ENCODE data around the gene THOC2.

The THOC2 gene

DNA sequence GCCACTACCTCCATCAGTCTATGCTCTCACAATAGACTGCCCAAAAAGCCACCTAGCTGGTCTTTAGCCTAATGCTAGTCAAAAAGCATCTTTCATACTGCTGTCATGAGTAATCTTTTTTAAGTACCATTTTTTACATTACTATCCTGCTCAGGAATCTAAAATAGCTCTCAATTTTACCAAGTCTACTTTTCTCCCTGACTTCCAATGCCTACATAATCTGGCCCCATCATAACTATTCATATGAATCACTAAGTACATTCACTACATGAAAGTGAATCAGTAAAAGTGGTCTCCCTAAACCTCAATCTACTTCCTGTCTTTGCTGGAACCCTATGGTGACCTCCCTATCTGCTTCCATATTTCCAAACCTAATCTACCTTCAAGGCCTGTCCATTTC is 105.9 kb downstream of the THOC2 start:
- TF ChIP-seq ZNF274 (IDR thresholded peaks at IDR 0.05; ENCODE audit: low read depth, low read length) (no peak), YY1 (IDR thresholded peaks at IDR 0.05; ENCODE audit: insufficient read depth, insufficient read length) (no peak), SUZ12 (IDR thresholded peaks at IDR 0.05; ENCODE audit: extremely low read depth, insufficient read depth, insufficient read length) (no peak)
- DNase-seq (ENCODE audit: low read depth, low spot score) = no peak
- H3K9ac ChIP-seq (ENCODE audit: insufficient read length, low read depth) = no peak overlapping the region
- H3K4me3 ChIP-seq (ENCODE audit: insufficient read length, low read depth) = no peak overlapping the region
- H3K36me3 ChIP-seq (ENCODE audit: insufficient read depth, insufficient read length, low read length) = peaks cover 18% of the 10 kb centered on the region
- H3K4me1 ChIP-seq (ENCODE audit: insufficient read depth, insufficient read length) = no peaks in the 10 kb centered on the region
- H3K27me3 ChIP-seq (ENCODE audit: insufficient read depth, insufficient read length) = no peaks in the 10 kb centered on the region
- no peaks in the 10 kb centered on the region for H3K9me3 ChIP-seq (ENCODE audit: insufficient read depth, low read length)

DNA sequence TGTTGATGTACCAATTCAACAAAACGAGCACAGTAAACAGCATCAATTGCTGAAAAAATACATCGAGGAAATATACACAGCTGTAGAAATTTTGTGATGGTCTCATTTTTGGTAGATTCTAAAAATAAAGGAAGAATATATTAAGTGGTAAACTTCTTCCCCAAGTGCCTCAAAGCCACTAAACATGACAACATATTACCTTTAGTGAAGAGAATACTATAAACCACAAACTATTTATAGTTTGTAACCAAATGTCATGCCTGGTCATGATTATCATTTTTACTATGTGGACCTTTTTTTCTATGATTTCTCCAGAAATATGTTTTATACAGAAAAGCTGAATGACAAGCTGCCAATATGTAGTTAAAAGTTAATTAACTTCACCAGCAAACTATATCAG is 106.9 kb downstream of the THOC2 start:
- no peak for TF ChIP-seq YY1 (IDR thresholded peaks at IDR 0.05; ENCODE audit: insufficient read depth, insufficient read length)
- no peak for TF ChIP-seq SUZ12 (IDR thresholded peaks at IDR 0.05; ENCODE audit: extremely low read depth, insufficient read depth, insufficient read length)
- TF ChIP-seq ZNF274 (IDR thresholded peaks at IDR 0.05; ENCODE audit: low read depth, low read length) = no peak
- DNase-seq (ENCODE audit: low read depth, low spot score) = no peak
- Histone ChIP-seq H3K4me1 (ENCODE audit: insufficient read depth, insufficient read length) (no peaks in the 10 kb centered on the region), H3K27me3 (ENCODE audit: insufficient read depth, insufficient read length) (no peaks in the 10 kb centered on the region), H3K9me3 (ENCODE audit: insufficient read depth, low read length) (no peaks in the 10 kb centered on the region), H3K4me3 (ENCODE audit: insufficient read length, low read depth) (no peak overlapping the region), H3K36me3 (ENCODE audit: insufficient read depth, insufficient read length, low read length) (peaks cover 13% of the 10 kb centered on the region), H3K9ac (ENCODE audit: insufficient read length, low read depth) (no peak overlapping the region)

DNA sequence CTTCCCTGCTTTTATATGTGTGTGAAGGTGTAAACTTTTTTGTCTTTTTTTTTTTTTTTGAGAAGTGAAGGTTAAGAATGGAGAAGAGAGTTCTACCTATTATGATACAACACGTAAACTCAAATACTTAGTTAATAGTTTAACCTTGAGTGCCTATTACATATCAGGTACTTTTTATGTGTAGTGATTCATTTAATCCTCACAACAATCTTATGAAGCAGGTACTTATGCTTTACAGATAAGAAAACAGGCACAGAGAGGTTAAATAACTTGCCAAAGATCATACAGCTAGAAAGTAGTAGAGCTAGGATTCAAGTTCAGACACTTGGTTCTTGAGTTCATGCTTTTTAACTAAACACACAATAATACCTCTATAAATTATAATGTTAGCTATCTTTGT is 107.4 kb downstream of the THOC2 start:
- Histone ChIP-seq H3K27me3 (ENCODE audit: insufficient read depth, insufficient read length) (no peaks in the 10 kb centered on the region), H3K4me3 (ENCODE audit: insufficient read length, low read depth) (no peak overlapping the region), H3K4me1 (ENCODE audit: insufficient read depth, insufficient read length) (no peaks in the 10 kb centered on the region), H3K36me3 (ENCODE audit: insufficient read depth, insufficient read length, low read length) (peaks cover 11% of the 10 kb centered on the region), H3K9ac (ENCODE audit: insufficient read length, low read depth) (no peak overlapping the region), H3K9me3 (ENCODE audit: insufficient read depth, low read length) (no peaks in the 10 kb centered on the region)
- TF ChIP-seq YY1 (IDR thresholded peaks at IDR 0.05; ENCODE audit: insufficient read depth, insufficient read length) (no peak), ZNF274 (IDR thresholded peaks at IDR 0.05; ENCODE audit: low read depth, low read length) (no peak), SUZ12 (IDR thresholded peaks at IDR 0.05; ENCODE audit: extremely low read depth, insufficient read depth, insufficient read length) (no peak)
- DNase-seq (ENCODE audit: low read depth, low spot score) = no peak

DNA sequence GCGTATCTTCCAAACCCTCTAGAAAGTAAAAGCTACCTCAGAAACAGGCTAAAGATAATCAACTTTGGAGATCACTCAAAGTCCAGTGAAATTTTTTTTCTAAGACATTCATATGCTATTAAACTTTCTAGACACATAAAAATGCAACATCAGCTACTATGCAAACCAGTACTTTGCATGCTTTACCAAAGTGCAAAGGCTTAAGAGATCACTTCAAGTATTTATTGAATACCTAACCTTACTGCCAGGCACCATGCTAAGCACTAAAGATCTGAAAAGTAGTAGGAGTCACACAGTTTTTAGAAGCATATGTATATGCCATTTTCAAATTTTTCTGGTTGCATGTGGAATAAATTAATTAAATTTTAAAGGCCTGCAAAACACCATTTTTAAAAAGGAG is 115.8 kb downstream of the THOC2 start:
- H3K4me3 ChIP-seq (ENCODE audit: insufficient read length, low read depth) = no peak overlapping the region
- no peaks in the 10 kb centered on the region for H3K9me3 ChIP-seq (ENCODE audit: insufficient read depth, low read length)
- H3K27me3 ChIP-seq (ENCODE audit: insufficient read depth, insufficient read length) = no peaks in the 10 kb centered on the region
- TF ChIP-seq ZNF274 (IDR thresholded peaks at IDR 0.05; ENCODE audit: low read depth, low read length) (no peak), YY1 (IDR thresholded peaks at IDR 0.05; ENCODE audit: insufficient read depth, insufficient read length) (no peak), SUZ12 (IDR thresholded peaks at IDR 0.05; ENCODE audit: extremely low read depth, insufficient read depth, insufficient read length) (no peak)
- no peaks in the 10 kb centered on the region for H3K36me3 ChIP-seq (ENCODE audit: insufficient read depth, insufficient read length, low read length)
- H3K4me1 ChIP-seq (ENCODE audit: insufficient read depth, insufficient read length) = no peaks in the 10 kb centered on the region
- no peak overlapping the region for H3K9ac ChIP-seq (ENCODE audit: insufficient read length, low read depth)
- DNase-seq (ENCODE audit: low read depth, low spot score) = no peak

DNA sequence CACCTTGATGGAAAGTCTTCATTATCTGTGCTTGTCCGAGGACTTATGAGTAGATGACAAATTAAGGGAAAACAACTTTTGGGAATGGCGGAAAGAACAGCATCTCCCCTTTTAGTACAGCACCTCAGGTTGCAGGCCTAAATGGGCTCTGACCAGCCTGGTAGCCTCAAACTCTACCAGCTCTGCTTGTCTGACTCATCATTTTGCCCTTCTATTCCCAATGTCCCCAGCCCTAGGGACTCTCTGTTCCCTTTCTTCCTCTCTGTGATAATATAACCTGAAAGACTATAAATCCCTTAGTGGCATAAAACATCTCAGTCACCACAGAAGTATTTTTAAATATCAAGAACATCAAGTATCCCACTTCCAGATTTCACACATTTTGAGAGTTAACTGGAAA is 121.9 kb downstream of the THOC2 start:
- Histone ChIP-seq H3K4me3 (ENCODE audit: insufficient read length, low read depth) (no peak overlapping the region), H3K9me3 (ENCODE audit: insufficient read depth, low read length) (no peaks in the 10 kb centered on the region), H3K36me3 (ENCODE audit: insufficient read depth, insufficient read length, low read length) (no peaks in the 10 kb centered on the region), H3K27me3 (ENCODE audit: insufficient read depth, insufficient read length) (no peaks in the 10 kb centered on the region), H3K4me1 (ENCODE audit: insufficient read depth, insufficient read length) (no peaks in the 10 kb centered on the region), H3K9ac (ENCODE audit: insufficient read length, low read depth) (no peak overlapping the region)
- TF ChIP-seq YY1 (IDR thresholded peaks at IDR 0.05; ENCODE audit: insufficient read depth, insufficient read length) (no peak), SUZ12 (IDR thresholded peaks at IDR 0.05; ENCODE audit: extremely low read depth, insufficient read depth, insufficient read length) (no peak)
- no peak for DNase-seq (ENCODE audit: low read depth, low spot score)

DNA sequence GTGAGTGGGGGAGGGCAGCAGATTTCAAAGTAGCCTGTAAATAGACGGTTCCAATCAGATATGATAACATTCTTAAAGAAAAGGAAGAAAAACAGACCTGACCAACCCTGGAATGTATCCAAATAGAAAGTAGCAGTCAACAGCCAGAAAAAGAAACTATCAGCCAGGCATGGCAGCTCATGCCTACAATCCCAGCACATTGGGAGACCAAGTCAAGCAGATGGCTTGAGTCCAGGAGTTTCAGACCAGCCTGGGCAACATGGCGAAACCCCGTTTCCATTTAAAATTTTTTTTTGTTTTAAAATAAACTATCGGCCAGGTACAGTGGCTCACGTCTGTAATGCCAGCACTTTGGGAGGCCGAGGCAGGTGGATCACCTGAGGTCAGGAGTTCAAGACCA is 125.0 kb downstream of the THOC2 start:
- H3K4me1 ChIP-seq (ENCODE audit: insufficient read depth, insufficient read length) = no peaks in the 10 kb centered on the region
- H3K9ac ChIP-seq (ENCODE audit: insufficient read length, low read depth) = no peak overlapping the region
- no peaks in the 10 kb centered on the region for H3K9me3 ChIP-seq (ENCODE audit: insufficient read depth, low read length)
- H3K27me3 ChIP-seq (ENCODE audit: insufficient read depth, insufficient read length) = no peaks in the 10 kb centered on the region
- H3K4me3 ChIP-seq (ENCODE audit: insufficient read length, low read depth) = no peak overlapping the region
- TF ChIP-seq ZNF274 (IDR thresholded peaks at IDR 0.05; ENCODE audit: low read depth, low read length) = no peak
- no peak for TF ChIP-seq SUZ12 (IDR thresholded peaks at IDR 0.05; ENCODE audit: extremely low read depth, insufficient read depth, insufficient read length)
- no peak for TF ChIP-seq YY1 (IDR thresholded peaks at IDR 0.05; ENCODE audit: insufficient read depth, insufficient read length)
- no peak for DNase-seq (ENCODE audit: low read depth, low spot score)
- H3K36me3 ChIP-seq (ENCODE audit: insufficient read depth, insufficient read length, low read length) = no peaks in the 10 kb centered on the region

DNA sequence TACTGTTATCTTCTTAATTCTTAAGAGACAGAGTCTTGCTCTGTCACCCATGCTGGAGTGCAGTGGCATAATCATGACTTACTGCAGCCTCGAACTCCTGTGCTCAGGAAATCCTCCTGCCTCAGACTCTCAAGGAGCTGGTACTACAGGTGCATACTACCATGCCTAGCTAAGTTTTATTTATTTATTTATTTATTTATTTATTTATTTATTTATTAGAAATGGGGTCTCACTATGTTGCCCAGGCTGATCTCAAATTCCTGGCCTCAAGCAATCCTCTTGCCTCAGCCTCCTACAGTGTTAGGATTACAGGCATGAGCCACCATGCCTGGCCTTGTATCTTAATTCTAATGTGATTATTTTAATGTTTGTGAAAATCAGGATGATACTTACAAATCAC is 125.6 kb downstream of the THOC2 start:
- no peak overlapping the region for H3K4me3 ChIP-seq (ENCODE audit: insufficient read length, low read depth)
- H3K4me1 ChIP-seq (ENCODE audit: insufficient read depth, insufficient read length) = no peaks in the 10 kb centered on the region
- no peak overlapping the region for H3K9ac ChIP-seq (ENCODE audit: insufficient read length, low read depth)
- no peak for TF ChIP-seq YY1 (IDR thresholded peaks at IDR 0.05; ENCODE audit: insufficient read depth, insufficient read length)
- TF ChIP-seq ZNF274 (IDR thresholded peaks at IDR 0.05; ENCODE audit: low read depth, low read length) = no peak
- TF ChIP-seq SUZ12 (IDR thresholded peaks at IDR 0.05; ENCODE audit: extremely low read depth, insufficient read depth, insufficient read length) = no peak
- H3K36me3 ChIP-seq (ENCODE audit: insufficient read depth, insufficient read length, low read length) = no peaks in the 10 kb centered on the region
- DNase-seq (ENCODE audit: low read depth, low spot score) = no peak
- H3K27me3 ChIP-seq (ENCODE audit: insufficient read depth, insufficient read length) = no peaks in the 10 kb centered on the region
- no peaks in the 10 kb centered on the region for H3K9me3 ChIP-seq (ENCODE audit: insufficient read depth, low read length)

DNA sequence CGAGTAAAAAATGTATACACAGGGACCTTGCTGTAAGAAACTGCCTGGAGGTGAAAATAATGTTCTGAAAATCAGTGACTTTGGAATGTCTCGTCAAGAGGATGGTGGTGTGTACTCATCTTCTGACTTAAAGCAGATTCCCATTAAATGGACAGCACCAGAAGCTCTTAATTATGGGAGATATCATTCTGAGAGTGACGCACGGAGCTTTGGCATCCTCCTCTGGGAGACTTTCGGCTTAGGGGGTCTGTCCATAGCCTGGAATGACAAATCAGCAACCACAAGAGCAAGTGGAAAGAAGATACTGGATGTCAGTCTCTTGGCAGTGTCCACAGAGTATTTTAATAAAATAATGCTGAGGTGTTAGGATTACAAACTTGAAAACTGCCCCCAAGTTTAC is 129.4 kb downstream of the THOC2 start:
- TF ChIP-seq SUZ12 (IDR thresholded peaks at IDR 0.05; ENCODE audit: extremely low read depth, insufficient read depth, insufficient read length) (no peak), YY1 (IDR thresholded peaks at IDR 0.05; ENCODE audit: insufficient read depth, insufficient read length) (no peak), ZNF274 (IDR thresholded peaks at IDR 0.05; ENCODE audit: low read depth, low read length) (no peak)
- Histone ChIP-seq H3K4me3 (ENCODE audit: insufficient read length, low read depth) (no peak overlapping the region), H3K36me3 (ENCODE audit: insufficient read depth, insufficient read length, low read length) (no peaks in the 10 kb centered on the region), H3K9ac (ENCODE audit: insufficient read length, low read depth) (no peak overlapping the region), H3K4me1 (ENCODE audit: insufficient read depth, insufficient read length) (no peaks in the 10 kb centered on the region), H3K9me3 (ENCODE audit: insufficient read depth, low read length) (no peaks in the 10 kb centered on the region), H3K27me3 (ENCODE audit: insufficient read depth, insufficient read length) (no peaks in the 10 kb centered on the region)
- DNase-seq (ENCODE audit: low read depth, low spot score) = no peak
